ENCODE data around the gene ZDHHC9. TPM values are rescaled to one million over a fixed set of nuclear protein-coding genes. Genes with fewer than 3 reads are reported as not detected.

The ZDHHC9 gene
- polyA plus RNA-seq, 1 of the 3 experiments (the other 2 are of a cell fraction), result 8.1 TPM

DNA sequence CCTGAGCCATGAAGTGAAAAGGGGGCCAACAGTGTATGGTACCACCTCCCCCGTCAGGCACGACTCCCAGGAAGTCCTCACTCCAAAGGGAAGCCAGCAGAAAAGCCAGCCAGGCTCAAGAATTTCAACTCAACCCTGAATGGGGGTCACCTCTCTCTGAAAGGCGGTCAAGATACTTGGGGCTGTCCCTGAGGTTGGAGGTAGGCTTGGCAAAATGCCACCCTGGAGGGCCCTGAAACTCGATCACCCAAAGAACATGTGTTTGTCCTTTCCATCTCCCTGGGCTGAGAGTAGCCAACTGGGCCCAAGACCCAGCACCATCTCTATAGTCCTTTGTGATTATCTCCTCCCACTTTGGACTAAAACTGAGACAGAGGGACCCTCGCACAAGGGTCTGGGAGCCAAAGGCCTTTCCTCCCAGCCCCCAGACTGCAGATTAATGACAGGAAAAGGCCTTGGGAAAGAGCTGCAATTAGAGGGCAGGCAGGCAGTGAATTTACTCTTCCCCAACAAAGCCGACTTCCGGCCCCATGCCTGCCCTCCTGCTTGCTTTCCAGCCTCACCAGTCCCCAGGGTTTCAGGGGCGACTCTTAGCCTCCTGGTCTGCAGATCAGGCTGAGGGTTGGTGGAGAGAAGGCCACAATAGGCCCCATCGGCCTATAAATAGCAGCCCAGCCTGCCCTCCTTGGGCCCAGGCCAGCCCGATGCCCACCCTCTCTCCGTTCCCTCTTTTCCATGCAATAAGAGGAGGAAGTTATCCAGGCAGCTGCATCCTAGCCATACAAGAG lies 58.3 kb downstream of the ZDHHC9 start:
- Histone ChIP-seq H3K4me2 (no peak overlapping the region), H3K9ac (no peak overlapping the region), H3K9me3 (no peaks in the 10 kb centered on the region), H3F3A (replicated peaks; ENCODE audit: insufficient read depth) (no peaks in the 10 kb centered on the region), H3K9me2 (no peaks in the 10 kb centered on the region), H3K27me3 (ENCODE audit: insufficient read depth) (no peaks in the 10 kb centered on the region; the same call in 1 of the 2 replicates), H3K4me3 (ENCODE audit: low read depth in 2 of 2, low read length in 1 of 2) (no peak overlapping the region), H2AFZ (ENCODE audit: low read depth) (no peak overlapping the region), H4K20me1 (ENCODE audit: insufficient read depth) (no peaks in the 10 kb centered on the region), H3K79me2 (ENCODE audit: insufficient read depth) (no peaks in the 10 kb centered on the region), H3K4me1 (ENCODE audit: control insufficient read depth in 1 of 2, insufficient read depth in 2 of 2, low read depth in 1 of 2, low read length in 1 of 2) (no peaks in the 10 kb centered on the region; a peak in 1 of 4 replicates), H3K27ac (ENCODE audit: low read depth in 2 of 2, low read length in 1 of 2) (no peak overlapping the region), H3K36me3 (replicated peaks in 1 of 2; ENCODE audit: control insufficient read depth in 1 of 2, insufficient read depth in 2 of 2, low read length in 1 of 2) (no peaks in the 10 kb centered on the region)
- ChIA-PET POLR2A (no interaction called here), CTCF (interaction anchor here (1.0 kb wide), 2 partner anchors 38 to 148 kb away, joined by 3 read pairs; no protein-coding TSS in a partner anchor)
- no peak for DNase-seq
- WGBS (ENCODE audit: low lambda C conversion rate), result 39% methylated on average over 8 of the region's 11 CpGs
- no peak for TF ChIP-seq RXRA (IDR thresholded peaks at IDR 0.05; ENCODE audit: borderline replicate concordance, low read depth)
- TF ChIP-seq TAF1 (IDR thresholded peaks at IDR 0.05; ENCODE audit: borderline replicate concordance, low read depth, low read length), result no peak
- TF ChIP-seq FOSL2 (IDR thresholded peaks at IDR 0.05; ENCODE audit: borderline replicate concordance, low read depth), result no peak
- TF ChIP-seq GATA2 (CRISPR knock-in tag; IDR thresholded peaks at IDR 0.05), result no peak
- no peak for TF ChIP-seq GABPA (IDR thresholded peaks at IDR 0.05; ENCODE audit: low read depth)
- TF ChIP-seq, protein P1, sequence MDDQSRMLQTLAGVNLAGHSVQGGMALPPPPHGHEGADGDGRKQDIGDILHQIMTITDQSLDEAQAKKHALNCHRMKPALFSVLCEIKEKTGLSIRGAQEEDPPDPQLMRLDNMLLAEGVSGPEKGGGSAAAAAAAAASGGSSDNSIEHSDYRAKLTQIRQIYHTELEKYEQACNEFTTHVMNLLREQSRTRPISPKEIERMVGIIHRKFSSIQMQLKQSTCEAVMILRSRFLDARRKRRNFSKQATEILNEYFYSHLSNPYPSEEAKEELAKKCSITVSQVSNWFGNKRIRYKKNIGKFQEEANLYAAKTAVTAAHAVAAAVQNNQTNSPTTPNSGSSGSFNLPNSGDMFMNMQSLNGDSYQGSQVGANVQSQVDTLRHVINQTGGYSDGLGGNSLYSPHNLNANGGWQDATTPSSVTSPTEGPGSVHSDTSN (IDR thresholded peaks at IDR 0.05), result no peak
- TF ChIP-seq, protein P2, sequence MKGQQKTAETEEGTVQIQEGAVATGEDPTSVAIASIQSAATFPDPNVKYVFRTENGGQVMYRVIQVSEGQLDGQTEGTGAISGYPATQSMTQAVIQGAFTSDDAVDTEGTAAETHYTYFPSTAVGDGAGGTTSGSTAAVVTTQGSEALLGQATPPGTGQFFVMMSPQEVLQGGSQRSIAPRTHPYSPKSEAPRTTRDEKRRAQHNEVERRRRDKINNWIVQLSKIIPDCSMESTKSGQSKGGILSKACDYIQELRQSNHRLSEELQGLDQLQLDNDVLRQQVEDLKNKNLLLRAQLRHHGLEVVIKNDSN (IDR thresholded peaks at IDR 0.05; ENCODE audit: borderline replicate concordance, low read depth), result no peak
- no peak for TF ChIP-seq RCOR1 (IDR thresholded peaks at IDR 0.05; ENCODE audit: low read length)
- no peak for TF ChIP-seq CHD2 (IDR thresholded peaks at IDR 0.05; ENCODE audit: low read length, partially characterized antibody)
- no peak for TF ChIP-seq NRF1 (IDR thresholded peaks at IDR 0.05; ENCODE audit: low read depth, low read length)
- TF ChIP-seq, protein P3, sequence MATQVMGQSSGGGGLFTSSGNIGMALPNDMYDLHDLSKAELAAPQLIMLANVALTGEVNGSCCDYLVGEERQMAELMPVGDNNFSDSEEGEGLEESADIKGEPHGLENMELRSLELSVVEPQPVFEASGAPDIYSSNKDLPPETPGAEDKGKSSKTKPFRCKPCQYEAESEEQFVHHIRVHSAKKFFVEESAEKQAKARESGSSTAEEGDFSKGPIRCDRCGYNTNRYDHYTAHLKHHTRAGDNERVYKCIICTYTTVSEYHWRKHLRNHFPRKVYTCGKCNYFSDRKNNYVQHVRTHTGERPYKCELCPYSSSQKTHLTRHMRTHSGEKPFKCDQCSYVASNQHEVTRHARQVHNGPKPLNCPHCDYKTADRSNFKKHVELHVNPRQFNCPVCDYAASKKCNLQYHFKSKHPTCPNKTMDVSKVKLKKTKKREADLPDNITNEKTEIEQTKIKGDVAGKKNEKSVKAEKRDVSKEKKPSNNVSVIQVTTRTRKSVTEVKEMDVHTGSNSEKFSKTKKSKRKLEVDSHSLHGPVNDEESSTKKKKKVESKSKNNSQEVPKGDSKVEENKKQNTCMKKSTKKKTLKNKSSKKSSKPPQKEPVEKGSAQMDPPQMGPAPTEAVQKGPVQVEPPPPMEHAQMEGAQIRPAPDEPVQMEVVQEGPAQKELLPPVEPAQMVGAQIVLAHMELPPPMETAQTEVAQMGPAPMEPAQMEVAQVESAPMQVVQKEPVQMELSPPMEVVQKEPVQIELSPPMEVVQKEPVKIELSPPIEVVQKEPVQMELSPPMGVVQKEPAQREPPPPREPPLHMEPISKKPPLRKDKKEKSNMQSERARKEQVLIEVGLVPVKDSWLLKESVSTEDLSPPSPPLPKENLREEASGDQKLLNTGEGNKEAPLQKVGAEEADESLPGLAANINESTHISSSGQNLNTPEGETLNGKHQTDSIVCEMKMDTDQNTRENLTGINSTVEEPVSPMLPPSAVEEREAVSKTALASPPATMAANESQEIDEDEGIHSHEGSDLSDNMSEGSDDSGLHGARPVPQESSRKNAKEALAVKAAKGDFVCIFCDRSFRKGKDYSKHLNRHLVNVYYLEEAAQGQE (IDR thresholded peaks at IDR 0.05; ENCODE audit: low read depth, low read length), result no peak
- TF ChIP-seq, protein P4, sequence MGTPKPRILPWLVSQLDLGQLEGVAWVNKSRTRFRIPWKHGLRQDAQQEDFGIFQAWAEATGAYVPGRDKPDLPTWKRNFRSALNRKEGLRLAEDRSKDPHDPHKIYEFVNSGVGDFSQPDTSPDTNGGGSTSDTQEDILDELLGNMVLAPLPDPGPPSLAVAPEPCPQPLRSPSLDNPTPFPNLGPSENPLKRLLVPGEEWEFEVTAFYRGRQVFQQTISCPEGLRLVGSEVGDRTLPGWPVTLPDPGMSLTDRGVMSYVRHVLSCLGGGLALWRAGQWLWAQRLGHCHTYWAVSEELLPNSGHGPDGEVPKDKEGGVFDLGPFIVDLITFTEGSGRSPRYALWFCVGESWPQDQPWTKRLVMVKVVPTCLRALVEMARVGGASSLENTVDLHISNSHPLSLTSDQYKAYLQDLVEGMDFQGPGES (IDR thresholded peaks at IDR 0.05; ENCODE audit: low read depth, low read length), result no peak
- TF ChIP-seq, protein P5, sequence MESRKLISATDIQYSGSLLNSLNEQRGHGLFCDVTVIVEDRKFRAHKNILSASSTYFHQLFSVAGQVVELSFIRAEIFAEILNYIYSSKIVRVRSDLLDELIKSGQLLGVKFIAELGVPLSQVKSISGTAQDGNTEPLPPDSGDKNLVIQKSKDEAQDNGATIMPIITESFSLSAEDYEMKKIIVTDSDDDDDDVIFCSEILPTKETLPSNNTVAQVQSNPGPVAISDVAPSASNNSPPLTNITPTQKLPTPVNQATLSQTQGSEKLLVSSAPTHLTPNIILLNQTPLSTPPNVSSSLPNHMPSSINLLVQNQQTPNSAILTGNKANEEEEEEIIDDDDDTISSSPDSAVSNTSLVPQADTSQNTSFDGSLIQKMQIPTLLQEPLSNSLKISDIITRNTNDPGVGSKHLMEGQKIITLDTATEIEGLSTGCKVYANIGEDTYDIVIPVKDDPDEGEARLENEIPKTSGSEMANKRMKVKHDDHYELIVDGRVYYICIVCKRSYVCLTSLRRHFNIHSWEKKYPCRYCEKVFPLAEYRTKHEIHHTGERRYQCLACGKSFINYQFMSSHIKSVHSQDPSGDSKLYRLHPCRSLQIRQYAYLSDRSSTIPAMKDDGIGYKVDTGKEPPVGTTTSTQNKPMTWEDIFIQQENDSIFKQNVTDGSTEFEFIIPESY (IDR thresholded peaks at IDR 0.05; ENCODE audit: borderline replicate concordance, low read depth), result no peak
- TF ChIP-seq RAD21 (IDR thresholded peaks at IDR 0.05; ENCODE audit: low read length), result no peak
- TF ChIP-seq SMC3 (IDR thresholded peaks at IDR 0.05; ENCODE audit: low read depth, low read length), result no peak
- TF ChIP-seq ELF1 (IDR thresholded peaks at IDR 0.05), result no peak
